ENCODE data around the gene C1QTNF6.

GRCh38 chr22:37199760-37200108 lies 11.7 kb upstream of the C1QTNF6 start:
- TF ChIP-seq CTCF (conservative IDR thresholded peaks at IDR 0.05; ENCODE audit: low read length): no peak
- no peak for TF ChIP-seq EZH2phosphoT487 (IDR thresholded peaks at IDR 0.05; ENCODE audit: borderline replicate concordance)

All from Loucy (cell line).